Measurements from ENCODE around the gene FOXO6.

GRCh38 chr1:41369531-41369930, 8.3 kb downstream of the FOXO6 start:
- TF ChIP-seq CTCF (IDR thresholded peaks at IDR 0.05) = no peak
- no peak for TF ChIP-seq POLR2A (IDR thresholded peaks at IDR 0.05)
- no peak for TF ChIP-seq POLR2AphosphoS5 (IDR thresholded peaks at IDR 0.05)
